Measurements from ENCODE around the gene CLEC16A.

Gene CLEC16A

GRCh38 chr16:11224096-11224893, 279.9 kb downstream of the CLEC16A start:
- H3K4me3 ChIP-seq (ENCODE audit: low read depth, low read length) = no peak overlapping the region
- DNase-seq (ENCODE audit: low read depth) = no peak
- in situ Hi-C loops (cut with HindIII; ENCODE audit: low sequenced_read_pairs) = no loop called here
- TF ChIP-seq CTCF (IDR thresholded peaks at IDR 0.05; ENCODE audit: low read depth, low read length, missing control alignments) = no peak

GRCh38 chr16:11224894-11225676, 280.7 kb downstream of the CLEC16A start:
- DNase-seq (ENCODE audit: low read depth) = no peak
- H3K4me3 ChIP-seq (ENCODE audit: low read depth, low read length) = no peak overlapping the region
- TF ChIP-seq CTCF (IDR thresholded peaks at IDR 0.05; ENCODE audit: low read depth, low read length, missing control alignments) = no peak
- in situ Hi-C loops (cut with HindIII; ENCODE audit: low sequenced_read_pairs) = no loop called here

- in situ Hi-C loops (cut with HindIII; ENCODE audit: low sequenced_read_pairs) = no loop called here
- no peak overlapping the region for H3K4me3 ChIP-seq (ENCODE audit: low read depth, low read length)
- no peak for DNase-seq (ENCODE audit: low read depth)
- no peak for TF ChIP-seq CTCF (IDR thresholded peaks at IDR 0.05; ENCODE audit: low read depth, low read length, missing control alignments)
Observed at GRCh38 chr16:11225677-11226549, 281.5 kb downstream of the CLEC16A start.

- no peak for DNase-seq (ENCODE audit: low read depth)
- H3K4me3 ChIP-seq (ENCODE audit: low read depth, low read length) = no peak overlapping the region
- no peak for TF ChIP-seq CTCF (IDR thresholded peaks at IDR 0.05; ENCODE audit: low read depth, low read length, missing control alignments)
- in situ Hi-C loops (cut with HindIII; ENCODE audit: low sequenced_read_pairs) = no loop called here
Observed at GRCh38 chr16:11229432-11229831, 285.1 kb downstream of the CLEC16A start.

- no peak overlapping the region for H3K4me3 ChIP-seq (ENCODE audit: low read depth, low read length)
- in situ Hi-C loops (cut with HindIII; ENCODE audit: low sequenced_read_pairs) = no loop called here
- no peak for TF ChIP-seq CTCF (IDR thresholded peaks at IDR 0.05; ENCODE audit: low read depth, low read length, missing control alignments)
Observed at GRCh38 chr16:11229906-11230305, 285.5 kb downstream of the CLEC16A start.

GRCh38 chr16:11231367-11231970, 287.1 kb downstream of the CLEC16A start:
- DNase-seq (ENCODE audit: low read depth) = no peak
- in situ Hi-C loops (cut with HindIII; ENCODE audit: low sequenced_read_pairs) = no loop called here
- TF ChIP-seq CTCF (IDR thresholded peaks at IDR 0.05; ENCODE audit: low read depth, low read length, missing control alignments) = no peak
- no peak overlapping the region for H3K4me3 ChIP-seq (ENCODE audit: low read depth, low read length)

More at GRCh38 chr16:11229906-11230305, 285.5 kb downstream of the CLEC16A start:
- DNase-seq (ENCODE audit: low read depth) = no peak

Measured in astrocyte of the cerebellum (primary cell).